NCI-H187 treated with DMSO at 0.1 percent for 48 hours (cell line): ENCODE data around the gene SUSD3.

Experiments
- DNase-seq: peaks from one replicate; lab custom pipeline; 2025; lab: John Stamatoyannopoulos, UW

Gene SUSD3

DNA sequence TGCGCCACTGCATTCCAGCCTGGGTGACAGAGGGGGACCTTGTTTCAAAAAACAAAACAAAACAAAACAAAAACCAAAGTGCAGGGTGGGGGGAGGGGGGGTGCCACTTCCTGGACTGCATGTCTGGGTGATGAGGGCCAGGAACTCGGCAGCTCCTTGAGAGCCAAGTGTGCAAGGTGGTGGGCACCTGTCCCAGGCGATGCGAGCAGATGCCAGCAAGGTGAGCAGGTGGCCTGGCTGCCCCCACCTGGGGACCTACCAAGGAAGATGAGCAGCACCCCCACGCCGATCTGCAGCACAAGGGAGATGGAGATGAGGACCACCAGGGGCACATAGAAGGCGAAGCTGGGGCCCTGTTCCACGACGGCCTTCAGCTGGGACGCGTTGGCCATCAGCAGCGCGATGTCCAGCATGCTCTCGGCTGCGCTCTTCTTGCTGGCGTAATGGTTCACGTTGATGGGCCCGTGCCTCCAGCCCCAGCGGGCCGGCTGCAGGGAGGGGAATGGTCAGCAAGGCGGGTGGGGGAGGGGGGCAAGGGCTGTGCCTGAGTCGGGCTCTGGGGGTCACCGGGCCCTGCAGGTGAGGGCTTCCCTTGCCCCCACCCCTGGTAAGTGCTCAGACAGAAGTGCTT lies 67.8 kb downstream of the SUSD3 start:
- DNase-seq: no peak

DNA sequence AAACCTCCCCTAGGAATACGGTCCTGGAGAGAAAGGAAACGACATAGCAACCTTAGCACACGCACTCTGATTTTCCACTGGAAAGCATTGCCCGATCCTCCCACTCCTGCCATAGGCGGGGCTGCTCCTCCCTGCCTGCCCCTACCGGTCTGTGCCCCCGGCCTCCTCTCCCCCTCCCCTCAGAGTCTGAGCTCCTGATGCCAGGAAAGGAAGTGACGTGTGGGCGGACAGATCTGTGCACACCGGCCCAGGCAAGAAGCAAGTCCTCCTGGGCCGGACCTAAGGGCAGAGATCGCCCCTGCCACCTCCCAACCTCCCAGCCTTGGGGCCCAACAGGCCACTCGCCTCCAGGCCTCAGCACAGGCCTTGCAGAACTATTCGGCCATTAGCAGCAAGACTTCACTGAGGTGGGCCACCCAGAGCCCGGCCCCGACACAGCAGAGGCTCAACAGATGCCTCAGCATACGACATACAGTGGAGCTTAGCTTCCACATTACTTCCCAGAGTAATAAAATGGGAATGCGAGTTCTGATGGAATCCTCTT lies 68.4 kb downstream of the SUSD3 start:
- DNase-seq: no peak

DNA sequence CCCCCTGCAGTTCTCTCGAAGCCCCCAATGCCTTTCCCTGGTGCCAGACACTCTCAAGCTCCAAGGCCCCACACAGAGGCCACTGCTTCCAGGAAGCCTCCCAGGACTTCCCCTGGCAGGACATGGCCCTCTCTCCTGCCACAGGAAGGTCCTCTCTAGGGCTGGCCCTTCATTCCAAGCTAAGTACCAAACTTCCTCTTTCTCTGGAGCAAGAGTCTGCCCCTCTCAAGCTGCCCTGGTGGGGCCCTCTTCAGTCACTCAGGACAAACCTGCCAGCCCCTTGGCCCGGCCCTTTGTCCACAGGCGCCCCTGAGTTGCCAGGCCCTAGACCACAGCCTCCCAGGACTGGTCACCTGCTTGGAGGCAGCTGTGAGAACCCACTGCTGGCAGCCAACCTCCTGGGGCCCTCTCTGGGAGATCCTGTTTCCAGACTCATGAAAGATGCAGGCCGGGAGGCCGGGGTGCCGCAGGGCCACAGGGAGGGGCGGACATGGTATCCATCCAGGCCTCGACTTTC lies 69.0 kb downstream of the SUSD3 start:
- no peak for DNase-seq

DNA sequence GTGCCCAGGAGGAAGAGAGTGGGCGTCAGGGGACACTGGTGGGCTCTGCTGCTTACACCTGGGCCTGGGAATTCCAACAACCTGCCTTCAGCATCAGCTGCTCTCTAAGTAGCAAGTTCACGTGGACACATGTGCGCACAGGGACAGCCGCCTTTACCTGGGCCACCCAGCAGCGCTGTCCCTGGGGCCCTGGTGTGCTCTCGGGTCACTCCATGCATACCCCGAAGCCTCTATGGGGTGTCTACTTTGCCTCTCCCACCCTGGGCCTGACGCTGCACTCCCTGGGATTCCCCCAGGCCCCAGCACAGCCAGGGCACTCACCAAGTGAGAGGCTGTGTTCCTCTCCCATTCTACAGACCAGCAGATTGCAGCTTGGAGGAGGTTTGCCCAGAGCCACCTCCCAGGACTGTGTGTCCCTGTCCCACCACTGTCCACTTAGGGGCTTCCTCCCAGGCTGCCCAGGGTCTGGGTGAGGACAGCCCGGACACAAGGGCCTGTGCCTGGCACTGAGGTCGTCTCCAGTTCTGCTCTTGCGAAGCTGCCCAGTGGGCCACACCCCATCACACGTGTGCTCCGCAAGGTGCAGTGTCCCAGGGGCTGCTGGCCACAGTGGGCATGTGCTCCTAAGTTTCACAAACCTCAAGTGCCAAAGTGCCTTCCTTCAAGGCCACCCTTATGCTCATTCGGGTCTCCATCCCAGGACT lies 69.7 kb downstream of the SUSD3 start:
- DNase-seq: no peak

DNA sequence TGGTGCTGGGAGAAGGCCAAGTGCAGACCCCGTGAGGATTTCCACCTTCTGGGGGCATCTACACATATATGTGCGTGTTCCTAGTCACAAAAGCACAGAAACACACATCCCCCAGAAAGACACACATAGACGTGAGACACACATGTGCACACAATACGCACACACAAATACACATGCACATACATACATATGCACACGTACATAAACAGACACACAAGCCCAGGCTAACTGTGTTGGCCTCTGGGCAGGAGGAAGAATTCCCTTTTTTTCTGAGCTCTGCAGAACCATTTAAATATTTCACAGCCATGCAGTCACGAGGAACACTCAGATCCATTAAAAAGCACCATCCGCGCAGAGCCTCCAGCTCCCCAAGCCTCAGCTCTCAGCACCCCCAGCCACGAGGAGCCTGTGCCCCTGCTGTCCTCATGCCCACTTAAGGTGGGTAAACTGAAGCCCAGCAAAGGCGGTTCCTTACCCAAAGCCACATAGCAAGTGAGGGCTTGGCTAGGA lies 70.3 kb downstream of the SUSD3 start:
- DNase-seq: no peak

DNA sequence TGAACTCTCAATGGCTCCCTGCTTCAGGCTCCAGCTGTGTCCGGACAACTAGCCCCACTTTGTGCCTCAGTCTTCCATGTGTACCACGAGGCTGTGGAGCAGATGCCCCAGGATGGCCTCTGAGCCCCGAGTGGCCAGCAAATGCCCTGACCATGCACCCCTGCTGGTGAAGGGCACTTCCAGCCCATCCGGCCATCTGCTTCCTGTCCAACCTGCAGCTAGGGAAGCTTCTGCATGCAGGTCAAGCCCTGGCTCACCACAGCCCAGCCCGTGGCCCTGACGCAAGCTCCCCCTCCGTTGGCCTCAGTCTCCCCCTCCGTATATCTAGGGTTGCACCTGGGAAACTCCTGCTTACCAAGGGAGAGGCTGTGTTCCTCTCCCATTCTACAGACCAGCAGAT lies 70.8 kb downstream of the SUSD3 start:
- DNase-seq: no peak

DNA sequence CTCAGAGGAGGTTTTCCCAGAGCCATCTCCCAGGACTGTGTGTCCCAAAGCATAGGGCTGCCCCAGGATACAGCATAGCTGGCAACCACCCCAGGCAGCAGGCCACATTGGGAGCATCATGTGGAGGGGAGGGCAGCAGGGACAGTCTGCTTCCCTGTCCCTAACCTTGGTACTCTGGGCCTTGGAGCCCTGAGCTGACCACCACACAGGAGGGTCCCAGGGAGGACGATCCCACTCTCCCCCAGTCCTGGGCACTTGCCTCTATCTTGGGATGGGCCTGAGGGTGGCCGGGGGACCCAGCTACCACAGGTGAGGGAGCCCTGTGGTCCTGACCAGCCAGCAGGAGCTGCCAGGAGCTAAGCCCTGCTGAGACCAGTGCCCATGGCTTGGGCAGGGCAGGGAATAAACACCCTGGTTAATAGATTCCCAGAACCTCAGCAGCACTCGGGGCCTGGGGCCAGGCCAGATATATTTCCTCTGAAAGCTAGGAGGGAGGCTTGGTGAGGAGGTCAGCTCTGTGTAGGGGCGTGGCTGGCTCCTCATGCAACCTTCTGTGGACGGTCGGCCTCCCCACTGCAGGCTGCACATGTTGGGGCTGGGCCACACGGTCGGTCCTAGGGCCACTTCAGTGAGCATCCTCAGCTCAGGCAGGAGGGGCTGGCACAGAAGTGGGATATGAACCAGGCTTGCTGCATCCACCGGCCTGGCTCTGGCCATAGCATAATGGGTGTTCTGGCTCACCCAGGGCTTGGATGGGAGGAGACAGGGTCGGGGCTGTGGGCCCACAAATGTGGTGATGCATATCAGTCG lies 71.4 kb downstream of the SUSD3 start:
- no peak for DNase-seq

DNA sequence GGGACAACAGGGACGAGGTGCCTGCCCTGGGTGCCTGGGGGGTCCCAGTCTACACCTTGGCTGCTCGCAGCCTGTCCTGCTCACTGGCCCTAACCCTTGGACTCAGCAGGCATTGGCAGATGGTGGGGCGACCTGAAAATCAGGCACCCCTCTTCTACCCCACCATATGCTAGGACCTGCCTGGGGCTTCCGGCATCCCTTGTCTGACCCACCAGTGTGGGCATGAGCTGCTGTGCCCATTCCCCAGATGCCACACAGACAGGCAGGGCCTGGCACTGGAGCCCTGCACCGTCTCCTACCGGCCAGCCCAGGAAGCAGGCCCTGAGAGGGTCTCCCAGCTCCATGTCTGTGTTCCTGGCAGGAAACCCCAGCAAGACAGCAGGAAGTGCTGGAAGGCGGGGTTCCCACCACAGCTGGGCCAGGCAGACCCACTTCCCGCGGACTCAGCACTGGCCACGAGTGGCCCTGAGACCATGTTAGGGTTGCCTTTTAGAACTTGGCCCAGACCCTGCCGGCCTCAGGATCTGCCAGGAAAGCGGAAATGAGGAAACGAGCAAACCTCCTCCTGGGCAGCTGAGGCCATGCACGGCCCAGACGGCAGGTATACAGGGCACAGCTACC lies 72.5 kb downstream of the SUSD3 start:
- no peak for DNase-seq

DNA sequence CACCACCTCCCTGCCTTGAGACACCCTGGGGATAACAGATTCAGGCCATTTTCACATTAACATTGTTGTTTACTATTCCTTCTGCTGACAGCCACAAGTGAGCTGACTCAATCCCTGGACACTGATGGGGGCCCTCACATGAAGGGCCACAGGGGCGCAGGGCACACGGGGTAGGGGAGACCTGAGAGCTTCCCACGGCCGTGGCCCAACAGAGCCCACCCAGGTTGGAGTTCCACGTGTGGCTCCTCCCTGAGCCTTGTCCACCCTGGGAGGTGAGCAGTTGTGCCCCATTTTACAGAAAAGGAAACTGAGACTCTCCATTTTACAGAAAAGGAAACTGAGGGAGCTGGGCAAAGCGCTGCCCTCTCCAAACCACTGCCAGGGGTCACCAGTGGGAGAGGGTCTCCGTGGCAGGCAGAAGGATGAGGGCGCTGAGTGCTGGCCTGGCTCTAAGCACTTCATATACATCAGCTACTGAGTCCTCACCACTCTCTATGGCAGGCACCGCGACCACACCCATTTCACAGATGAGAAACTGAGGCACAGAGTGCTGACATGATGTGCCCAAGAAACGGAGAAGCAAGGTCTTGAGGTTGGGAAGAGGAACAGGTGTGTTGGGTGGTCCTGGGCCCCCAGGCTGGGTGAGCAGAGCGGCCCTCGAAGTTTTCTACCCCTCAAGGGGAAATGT lies 73.2 kb downstream of the SUSD3 start:
- no peak for DNase-seq

DNA sequence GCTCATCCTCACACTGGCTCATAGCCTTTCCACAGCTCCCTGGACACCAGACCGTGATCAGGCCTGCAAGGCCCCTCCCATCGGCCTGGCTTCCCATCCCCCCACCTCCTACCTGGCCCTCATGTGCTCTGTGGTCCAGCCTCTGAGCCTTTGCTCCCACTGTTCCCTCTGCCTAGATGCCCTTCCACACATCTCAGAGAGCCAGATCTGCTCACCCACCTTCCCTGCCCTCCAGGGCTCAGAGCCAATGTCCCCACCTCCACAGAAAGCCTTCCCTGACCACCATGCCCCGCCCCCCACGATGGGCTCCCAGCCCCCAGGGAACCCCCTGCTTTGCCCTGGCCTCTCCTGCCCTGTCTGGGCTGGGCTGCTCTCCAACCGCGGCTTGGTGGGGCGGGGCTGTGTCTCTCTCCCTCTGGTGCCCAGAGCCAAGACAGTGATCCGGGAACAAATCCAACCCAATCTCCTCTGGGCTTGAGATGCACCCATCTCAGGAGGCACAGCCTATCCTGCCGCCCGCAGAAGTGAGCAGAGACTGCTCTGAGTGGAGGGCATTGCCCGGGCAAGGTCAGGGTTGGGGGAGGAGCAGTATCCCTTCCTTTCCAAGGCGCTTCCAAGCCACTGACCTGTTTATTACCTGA lies 73.9 kb downstream of the SUSD3 start:
- no peak for DNase-seq

DNA sequence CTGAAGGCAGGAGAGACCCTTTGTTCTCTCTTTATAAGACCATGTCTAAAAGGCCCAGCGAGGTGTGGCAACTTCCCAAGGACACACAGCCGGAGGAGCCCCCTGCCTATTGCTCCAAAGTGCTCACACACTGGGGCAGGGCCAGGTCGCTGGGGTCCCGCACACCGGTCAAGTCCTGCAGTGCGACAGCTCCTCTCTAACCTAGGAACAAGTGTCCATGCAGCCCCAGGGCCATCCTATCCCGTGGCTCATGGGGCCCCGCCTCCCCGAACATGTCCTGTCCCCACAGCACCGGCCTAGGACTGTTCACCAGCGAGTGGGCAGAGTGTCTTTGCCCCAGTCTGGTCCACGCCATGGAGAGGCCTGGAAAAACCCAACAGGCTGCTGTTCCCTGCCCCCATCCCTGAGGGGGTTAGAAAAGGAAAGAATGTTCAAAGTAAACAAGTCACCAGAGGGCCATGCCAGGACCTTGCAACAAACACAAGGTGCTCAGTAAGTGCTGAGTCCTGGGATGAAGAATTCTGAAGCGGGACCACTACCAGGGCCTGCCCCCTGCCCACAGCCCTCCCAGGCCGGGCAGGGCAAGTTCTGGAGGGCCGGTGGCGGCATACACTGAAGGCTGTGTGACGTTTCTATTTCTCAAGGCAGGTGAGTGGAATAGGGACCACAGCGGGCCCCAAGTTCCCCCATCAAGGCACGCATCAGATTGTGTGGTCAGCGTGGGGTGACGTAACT lies 74.6 kb downstream of the SUSD3 start:
- DNase-seq: no peak

DNA sequence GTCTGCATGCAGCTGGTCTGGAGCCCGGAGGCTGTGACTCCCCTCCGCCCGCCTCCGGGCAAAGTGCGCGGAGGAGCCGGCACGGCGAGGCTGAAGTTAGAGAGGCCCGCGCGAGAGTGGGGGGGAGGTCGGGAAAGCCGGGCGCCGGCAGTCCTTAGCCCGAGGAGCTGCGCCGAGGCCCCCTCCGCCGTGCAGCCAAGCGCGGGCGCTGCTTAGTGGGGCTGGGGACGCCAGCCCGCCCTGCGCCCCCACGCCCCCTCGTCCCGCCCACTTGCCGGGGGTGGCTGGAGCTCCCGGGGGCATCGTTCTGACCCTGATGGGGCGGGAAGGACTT lies 75.1 kb downstream of the SUSD3 start:
- no peak for DNase-seq

DNA sequence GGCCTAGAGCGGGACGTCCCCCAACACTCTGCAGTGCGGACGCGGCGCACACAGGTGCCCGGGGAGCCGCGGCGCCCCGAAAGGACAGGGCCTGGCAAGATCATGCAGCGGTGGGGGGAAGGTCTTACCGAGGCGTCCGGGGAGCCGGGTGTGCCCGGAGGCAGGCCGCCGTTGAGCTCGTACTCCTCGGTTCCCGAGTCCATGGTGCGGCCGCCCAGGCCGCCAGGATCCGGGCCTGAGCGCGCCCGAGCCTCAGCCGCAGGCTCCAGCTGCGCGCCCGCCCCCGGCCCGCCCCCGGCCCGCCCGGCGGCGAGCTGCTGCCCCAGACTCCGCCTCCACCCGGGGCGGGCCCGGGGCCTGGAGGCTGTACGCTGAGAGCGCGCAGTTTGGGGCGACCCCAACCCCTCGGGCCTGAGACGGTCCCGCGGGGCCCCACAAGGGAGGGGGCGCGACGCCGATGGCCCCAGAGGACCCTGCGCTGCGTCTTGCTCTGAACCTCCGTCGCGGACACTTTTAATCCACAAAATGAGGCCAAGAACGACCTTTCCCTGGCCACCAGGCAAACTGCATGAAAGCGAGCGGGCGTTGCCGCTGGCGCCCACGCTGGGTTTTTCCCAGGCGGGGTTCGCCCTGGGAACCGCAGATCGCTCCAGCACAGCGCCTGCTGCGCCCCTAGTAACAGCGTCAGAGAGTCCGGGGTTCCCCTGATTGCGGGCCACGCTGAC lies 75.7 kb downstream of the SUSD3 start, which contains the start of gene NINJ1:
NINJ1 (minus strand) TSS at position 237 of the 725 bp plus-strand sequence; CDS start at position 203, 34 bp downstream.
- no peak for DNase-seq
